Measurements from ENCODE around the gene ARHGEF12. TPM values are rescaled to one million over a fixed set of nuclear protein-coding genes. Genes with fewer than 3 reads are reported as not detected.
A peak's percentile ranks its signal among the peaks of the same experiment; 100 is the strongest.

The ARHGEF12 gene
- total RNA-seq, 1 donor from 2014 or later: 99.7 TPM

- DNase-seq (ENCODE audit: low read depth in 2 of 2): no peak
These were observed 77.3 kb downstream of the ARHGEF12 start for GRCh38 chr11:120413480-120413879.

- DNase-seq (ENCODE audit: low read depth in 2 of 2): no peak
These were observed 84.4 kb downstream of the ARHGEF12 start for GRCh38 chr11:120420572-120420971.

GRCh38 chr11:120424185-120424969 lies 88.2 kb downstream of the ARHGEF12 start:
- DNase-seq (ENCODE audit: low read depth in 2 of 2): peak in 1 of 2 donors; percentile 42

GRCh38 chr11:120424970-120425332 lies 88.7 kb downstream of the ARHGEF12 start:
- DNase-seq (ENCODE audit: low read depth in 2 of 2): peak in 1 of 2 donors; percentile 14

- DNase-seq (ENCODE audit: low read depth in 2 of 2): peak; percentile 58 to 66
These were observed 89.3 kb downstream of the ARHGEF12 start for GRCh38 chr11:120425527-120425926.

- DNase-seq (ENCODE audit: low read depth in 2 of 2): no peak
These were observed 93.9 kb downstream of the ARHGEF12 start for GRCh38 chr11:120430146-120430545.

GRCh38 chr11:120431633-120432032 lies 95.4 kb downstream of the ARHGEF12 start:
- peak in 1 of 2 donors; percentile 35 for DNase-seq (ENCODE audit: low read depth in 2 of 2)

GRCh38 chr11:120432056-120433018 lies 96.1 kb downstream of the ARHGEF12 start:
- DNase-seq (ENCODE audit: low read depth in 2 of 2): peak; percentile 68 to 96

- DNase-seq (ENCODE audit: low read depth in 2 of 2): no peak
These were observed 105.4 kb downstream of the ARHGEF12 start for GRCh38 chr11:120441592-120441991.

- DNase-seq (ENCODE audit: low read depth in 2 of 2): no peak
These were observed 105.8 kb downstream of the ARHGEF12 start for GRCh38 chr11:120442031-120442430.

GRCh38 chr11:120446802-120447201 lies 110.6 kb downstream of the ARHGEF12 start:
- no peak for DNase-seq (ENCODE audit: low read depth in 2 of 2)

GRCh38 chr11:120448240-120448639 lies 112.0 kb downstream of the ARHGEF12 start:
- no peak for DNase-seq (ENCODE audit: low read depth in 2 of 2)

- no peak for DNase-seq (ENCODE audit: low read depth in 2 of 2)
These were observed 119.3 kb downstream of the ARHGEF12 start for GRCh38 chr11:120455487-120455886.

GRCh38 chr11:120457996-120458395 lies 121.8 kb downstream of the ARHGEF12 start:
- no peak for DNase-seq (ENCODE audit: low read depth in 2 of 2)

GRCh38 chr11:120462825-120463224 lies 126.6 kb downstream of the ARHGEF12 start:
- no peak for DNase-seq (ENCODE audit: low read depth in 2 of 2)

GRCh38 chr11:120465921-120466534 lies 129.8 kb downstream of the ARHGEF12 start:
- DNase-seq (ENCODE audit: low read depth in 2 of 2): no peak

- DNase-seq (ENCODE audit: low read depth in 2 of 2): no peak
These were observed 131.4 kb downstream of the ARHGEF12 start for GRCh38 chr11:120467627-120468026.

- DNase-seq (ENCODE audit: low read depth in 2 of 2): no peak
These were observed 134.9 kb downstream of the ARHGEF12 start for GRCh38 chr11:120471131-120471530.

- no peak for DNase-seq (ENCODE audit: low read depth in 2 of 2)
These were observed 135.8 kb downstream of the ARHGEF12 start for GRCh38 chr11:120471994-120472393.

GRCh38 chr11:120473503-120473902 lies 137.3 kb downstream of the ARHGEF12 start:
- DNase-seq (ENCODE audit: low read depth in 2 of 2): no peak

- DNase-seq (ENCODE audit: low read depth in 2 of 2): peak; percentile 31 to 41
These were observed 145.9 kb downstream of the ARHGEF12 start for GRCh38 chr11:120482149-120482548.

- no peak for DNase-seq (ENCODE audit: low read depth in 2 of 2)
These were observed 148.5 kb downstream of the ARHGEF12 start for GRCh38 chr11:120484722-120485121.
